ENCODE data around the gene IFT27.

GRCh38 chr22:36806835-36807234 is 30.9 kb upstream of the IFT27 start:
- TF ChIP-seq POLR2A (IDR thresholded peaks at IDR 0.05; ENCODE audit: low read length) (no peak), GATA1 (IDR thresholded peaks at IDR 0.05; ENCODE audit: low read depth, low read length) (no peak)
